Measurements from ENCODE around the gene ZZZ3. TPM values are rescaled to one million over a fixed set of nuclear protein-coding genes. Genes with fewer than 3 reads are reported as not detected.

Gene ZZZ3
- total RNA-seq, 1 donor from 2014 or later = 35.1 TPM

Other genes starting within 250 kb of the ZZZ3 start
- 97.9 TPM for gene USP33, start 77.2 kb upstream of the ZZZ3 start, total RNA-seq
- 17.5 TPM for gene MIGA1, start 97.0 kb upstream of the ZZZ3 start, total RNA-seq
- gene NEXN, start 206.0 kb upstream of the ZZZ3 start, total RNA-seq = 15.4 TPM

Measured in mesenteric fat pad (tissue), 1 donor.